Measurements from ENCODE around the gene OR4C11. TPM values are rescaled to one million over a fixed set of nuclear protein-coding genes. Genes with fewer than 3 reads are reported as not detected.

Gene OR4C11
- total RNA-seq = not detected in 2 replicates

GRCh38 chr11:55607545-55607944 is at the start of gene OR4C11:
Gene OR4C11 (minus strand): TSS chr11:55607645. CDS start chr11:55604373, 3,272 bp downstream.
- POLR2A ChIA-PET = no interaction called here
- Mint-ChIP-seq H3K27ac (no peak within 1 kb of the TSS), H3K36me3 (ENCODE audit: low read depth) (no peaks in the 10 kb centered on the region), H3K27me3 (no peaks in the 10 kb centered on the region), H3K4me1 (no peaks in the 10 kb centered on the region), H3K4me3 (no peak within 1 kb of the TSS), H3K9me3 (peaks cover 14% of the 10 kb centered on the region)
- ATAC-seq (ENCODE audit: low read depth) (no peak), DNase-seq (no peak)
- no peak for TF ChIP-seq CTCF (IDR thresholded peaks at IDR 0.05)
- CTCF ChIA-PET = no interaction called here
- intact Hi-C loops (cut with micrococcal nuclease) = no loop called here

GRCh38 chr11:55655096-55655495 is 47.7 kb upstream of the OR4C11 start:
- no peak for DNase-seq
- Mint-ChIP-seq H3K4me1 (peaks cover 5% of the 10 kb centered on the region), H3K4me3 (no peak overlapping the region), H3K27me3 (no peaks in the 10 kb centered on the region), H3K9me3 (peaks cover 12% of the 10 kb centered on the region), H3K27ac (no peak overlapping the region), H3K36me3 (ENCODE audit: low read depth) (no peaks in the 10 kb centered on the region)
- ChIA-PET POLR2A (no interaction called here), CTCF (no interaction called here)
- no peak for ATAC-seq (ENCODE audit: low read depth)
- intact Hi-C loops (cut with micrococcal nuclease) = no loop called here
- TF ChIP-seq CTCF (IDR thresholded peaks at IDR 0.05) = no peak

- no peaks in the 10 kb centered on the region for H3K27me3 Mint-ChIP-seq
- H3K27ac Mint-ChIP-seq = no peak overlapping the region
- DNase-seq (no peak), ATAC-seq (ENCODE audit: low read depth) (no peak)
- TF ChIP-seq CTCF (IDR thresholded peaks at IDR 0.05) = no peak
- peaks cover 17% of the 10 kb centered on the region for H3K9me3 Mint-ChIP-seq
- no peaks in the 10 kb centered on the region for H3K36me3 Mint-ChIP-seq (ENCODE audit: low read depth)
- no peak overlapping the region for H3K4me3 Mint-ChIP-seq
- POLR2A ChIA-PET = no interaction called here
- intact Hi-C loops (cut with micrococcal nuclease) = no loop called here
- no peaks in the 10 kb centered on the region for H3K4me1 Mint-ChIP-seq
- CTCF ChIA-PET = no interaction called here
Measured at GRCh38 chr11:55652560-55652959, 45.1 kb upstream of the OR4C11 start.

- no peak within 1 kb of the TSS for H3K27ac Mint-ChIP-seq
- ChIA-PET CTCF (no interaction called here), POLR2A (no interaction called here)
- no peak within 1 kb of the TSS for H3K4me3 Mint-ChIP-seq
- no peaks in the 10 kb centered on the region for H3K27me3 Mint-ChIP-seq
- ATAC-seq (ENCODE audit: low read depth) (no peak), DNase-seq (no peak)
- no peaks in the 10 kb centered on the region for H3K4me1 Mint-ChIP-seq
- TF ChIP-seq CTCF (IDR thresholded peaks at IDR 0.05) = no peak
- peaks cover 24% of the 10 kb centered on the region for H3K9me3 Mint-ChIP-seq
- intact Hi-C loops (cut with micrococcal nuclease) = no loop called here
- H3K36me3 Mint-ChIP-seq (ENCODE audit: low read depth) = no peaks in the 10 kb centered on the region
Measured at GRCh38 chr11:55648027-55648426, 40.6 kb upstream of the OR4C11 start, which contains the start of gene OR4S2. Gene OR4S2 (plus strand): TSS chr11:55648327. CDS start chr11:55650904, 2,577 bp downstream.

- H3K9me3 Mint-ChIP-seq = peaks cover 15% of the 10 kb centered on the region
- no peak within 1 kb of the TSS for H3K27ac Mint-ChIP-seq
- no peaks in the 10 kb centered on the region for H3K36me3 Mint-ChIP-seq (ENCODE audit: low read depth)
- no peak for DNase-seq
- no peaks in the 10 kb centered on the region for H3K27me3 Mint-ChIP-seq
- H3K4me3 Mint-ChIP-seq = no peak within 1 kb of the TSS
- intact Hi-C loops (cut with micrococcal nuclease) = no loop called here
- TF ChIP-seq CTCF (IDR thresholded peaks at IDR 0.05) = no peak
- CTCF ChIA-PET = no interaction called here
- POLR2A ChIA-PET = no interaction called here
- no peak for ATAC-seq (ENCODE audit: low read depth)
- no peaks in the 10 kb centered on the region for H3K4me1 Mint-ChIP-seq
Measured at GRCh38 chr11:55634813-55635212, 27.4 kb upstream of the OR4C11 start, which contains the start of gene OR4P4. Gene OR4P4 (plus strand): TSS chr11:55635113.

All from activated B cell treated with CpG ODN at 0.5 μM for 24 hours (primary cell).